CD4-positive, alpha-beta T cell treated with Interleukin-21 for 1 hour (primary cell): ENCODE results near the gene RPL10L.

ENCODE experiments used
- DNase-seq: peaks from one replicate; pipeline ENCODE4 v3.0.0-alpha.2; 2020

RPL10L gene

DNA sequence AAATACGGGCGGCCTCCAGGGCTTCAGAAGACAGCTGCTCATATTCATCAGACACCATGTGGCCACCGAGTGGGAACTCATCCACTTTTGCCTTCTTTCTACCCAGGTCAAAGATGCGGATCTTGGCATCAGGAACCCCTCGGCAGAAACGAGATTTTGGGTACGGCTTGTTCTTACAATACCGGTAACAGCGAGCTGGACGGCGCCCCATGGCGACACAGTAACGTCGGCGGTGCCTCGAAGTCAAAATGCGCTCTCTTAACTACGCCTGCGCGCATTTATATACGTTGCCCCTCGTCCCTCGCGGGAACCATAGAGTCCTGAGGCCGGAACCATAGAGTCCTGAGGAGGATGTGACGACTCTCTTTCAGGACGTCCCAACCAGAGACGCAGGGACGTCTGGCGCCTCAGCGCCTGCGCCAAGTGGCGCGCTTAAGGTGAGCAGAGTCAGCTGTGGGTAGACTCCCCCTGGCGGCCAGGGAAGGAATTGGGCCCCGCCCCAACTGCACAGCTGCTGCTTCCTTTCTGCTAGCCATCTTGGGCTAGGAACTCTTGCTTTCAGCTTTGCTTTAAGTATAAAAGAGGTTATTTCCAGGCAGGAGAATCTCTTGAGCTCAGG, at the start of gene RPL10L:
RPL10L (minus strand) TSS at position 256 of the 619 bp plus-strand sequence; CDS start at position 211, 45 bp downstream.
- DNase-seq = no peak

DNA sequence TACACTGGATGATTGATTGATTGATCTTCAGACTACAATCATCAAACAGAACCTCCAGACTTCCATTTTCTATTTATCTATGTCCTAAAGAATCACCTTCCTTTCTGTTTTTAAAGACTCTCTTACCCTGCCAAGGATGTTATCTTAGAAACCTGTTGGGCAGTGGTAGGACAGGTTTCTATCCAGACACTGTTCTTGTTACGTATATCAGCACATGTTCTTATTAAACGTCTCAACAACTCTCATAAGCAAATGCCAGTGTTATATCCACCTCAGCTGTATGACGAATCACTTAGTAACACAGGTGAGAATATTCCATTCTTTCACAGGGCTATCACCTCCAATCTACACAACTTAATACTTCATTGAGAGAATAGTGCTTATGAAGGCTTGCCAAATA, 40.2 kb upstream of the RPL10L start:
- no peak for DNase-seq

DNA sequence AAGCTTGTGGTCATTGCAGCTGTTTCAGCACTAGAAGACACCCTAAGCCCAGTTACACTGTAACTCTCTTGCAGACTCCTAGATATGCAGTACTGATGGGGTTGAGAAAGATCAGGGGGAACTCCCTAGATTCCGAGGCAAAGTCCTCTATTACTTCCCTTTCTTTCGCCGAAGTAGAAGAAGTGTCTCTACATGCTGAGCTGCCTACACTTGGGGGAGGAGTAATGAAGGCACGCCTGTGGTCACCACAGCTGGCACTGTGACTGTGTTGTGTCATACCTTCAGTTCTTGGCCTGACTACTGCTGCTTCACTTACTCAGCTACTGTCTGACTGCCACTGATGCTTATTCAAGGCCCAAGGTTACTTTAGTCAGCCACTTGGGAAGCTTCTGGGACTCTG, 35.1 kb upstream of the RPL10L start:
- DNase-seq = no peak

DNA sequence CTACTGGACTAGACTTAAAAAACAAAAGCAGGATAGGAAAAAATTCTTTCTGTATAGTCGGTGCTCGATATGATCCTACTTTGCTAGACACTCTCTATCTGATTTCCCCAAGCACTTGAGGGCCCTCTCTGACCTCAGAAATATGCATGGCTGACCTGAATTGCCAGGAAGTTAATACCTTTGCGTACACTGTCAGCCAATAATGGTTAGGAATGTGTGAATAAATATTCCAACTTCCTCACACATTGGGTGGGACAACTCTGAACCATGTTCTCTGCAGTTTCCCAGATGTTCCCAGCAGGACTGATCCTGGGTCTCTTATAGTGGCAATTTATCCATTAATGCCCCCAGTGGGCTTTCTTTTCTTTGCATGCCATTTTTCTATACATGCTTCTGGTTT, 20.5 kb upstream of the RPL10L start:
- no peak for DNase-seq

DNA sequence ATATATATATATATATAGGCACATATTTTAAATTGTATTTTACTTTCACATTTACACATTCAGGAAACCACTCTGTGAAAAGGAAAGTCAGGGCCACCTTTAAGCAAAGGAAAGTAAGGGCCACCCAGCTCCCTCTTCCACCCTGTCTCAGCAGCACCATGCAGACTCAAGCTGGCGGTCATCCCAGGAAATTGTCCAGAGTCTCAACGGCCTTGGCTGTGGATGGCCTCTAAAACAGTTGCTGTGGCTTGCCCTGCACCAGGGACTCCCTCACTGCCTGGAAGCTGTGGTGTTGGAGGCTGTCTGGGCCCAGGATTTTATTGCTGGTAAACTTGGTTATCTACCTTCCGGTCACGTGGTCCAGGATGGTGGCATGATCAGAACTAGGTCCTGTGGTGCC, 11.8 kb upstream of the RPL10L start:
- DNase-seq = no peak

DNA sequence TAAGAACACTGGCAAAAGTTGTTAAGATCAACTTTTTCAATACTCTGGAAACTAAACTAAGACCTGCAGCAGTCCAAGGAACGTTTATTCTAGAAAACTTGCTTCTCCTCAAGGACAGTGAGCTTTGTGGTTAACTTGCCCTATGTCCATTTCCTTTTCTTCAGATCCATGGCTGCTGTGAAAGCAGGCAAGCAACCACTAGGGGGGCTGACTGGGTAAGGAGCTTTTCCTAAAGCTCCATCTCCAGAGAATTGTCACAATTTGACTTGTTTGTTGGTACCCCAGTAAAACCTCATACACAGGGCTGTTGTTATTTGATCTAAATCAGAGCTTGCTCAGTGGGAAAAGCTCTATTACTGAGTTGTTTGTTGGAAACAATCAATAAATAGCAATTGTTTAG, 10.1 kb upstream of the RPL10L start:
- no peak for DNase-seq

DNA sequence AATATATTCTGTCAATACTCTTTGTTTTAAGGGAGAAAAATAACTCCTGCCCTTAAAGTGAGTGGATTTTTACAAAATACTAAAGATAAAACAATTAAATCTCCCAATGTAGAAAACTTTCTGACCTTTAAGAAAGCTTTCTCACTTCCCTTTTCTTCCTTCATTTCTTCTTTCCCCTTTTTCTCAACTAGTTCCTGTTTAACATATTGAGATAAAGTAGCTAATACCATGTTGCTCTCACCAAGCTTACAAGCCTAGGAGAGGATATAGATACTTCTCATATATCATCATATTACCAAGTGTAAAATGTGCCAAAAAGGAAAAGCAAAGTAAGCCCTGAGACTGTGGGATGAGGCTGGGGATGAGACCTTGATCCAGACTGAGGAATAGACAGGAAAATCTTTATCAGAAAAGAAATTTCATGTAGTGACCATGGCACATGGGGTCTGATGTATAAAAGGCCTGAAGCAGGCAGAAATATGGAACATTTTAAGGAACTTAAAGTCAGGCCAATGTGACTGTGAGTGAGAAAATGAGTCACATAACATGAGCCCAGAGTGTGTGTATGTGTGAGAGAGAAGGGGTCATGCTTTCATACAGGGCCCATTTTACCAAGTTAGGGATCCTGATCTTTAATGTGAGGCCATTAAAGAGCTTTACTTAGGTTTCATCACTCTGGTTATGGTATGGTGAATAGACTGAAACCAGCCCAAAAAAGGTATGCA, 1.6 kb upstream of the RPL10L start:
- no peak for DNase-seq

DNA sequence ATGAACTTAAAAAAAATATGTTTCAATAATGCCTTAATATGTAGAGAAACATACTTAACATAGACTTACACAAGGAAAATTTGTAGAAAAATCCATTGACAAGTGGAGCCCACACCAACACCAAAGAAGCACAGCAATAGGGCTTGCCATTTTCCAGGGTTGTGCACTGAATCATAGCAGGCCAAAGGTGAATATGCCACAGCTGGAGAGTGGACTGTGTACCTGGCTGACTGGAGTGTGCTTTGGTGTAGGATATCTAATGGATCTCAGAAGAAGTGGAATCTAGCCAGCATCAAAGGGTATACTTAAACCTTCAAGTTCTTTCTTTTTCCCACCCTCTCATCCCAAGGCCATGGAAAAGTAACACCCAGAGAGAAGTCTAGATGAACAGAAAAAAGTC, 4.8 kb downstream of the RPL10L start:
- no peak for DNase-seq

DNA sequence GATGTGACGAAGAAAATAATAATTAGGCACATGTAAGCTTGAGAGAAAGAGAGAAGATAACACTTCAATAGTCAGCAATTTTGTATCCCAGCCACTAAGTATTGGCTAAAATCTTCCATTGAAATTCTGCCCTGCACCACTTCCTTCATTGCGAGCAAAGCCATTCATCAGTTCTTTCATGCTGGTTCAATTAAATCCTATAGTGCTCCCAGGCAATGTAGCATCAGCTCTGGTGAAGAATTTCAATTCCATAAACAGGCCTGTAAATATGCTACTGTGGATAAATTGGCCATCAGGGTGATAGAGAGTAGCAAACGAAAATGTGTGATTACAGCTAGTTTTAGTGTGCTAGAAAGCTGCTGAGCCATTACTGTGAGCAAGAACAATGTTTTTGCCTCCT, 24.7 kb downstream of the RPL10L start:
- DNase-seq = no peak
